Common myeloid progenitor, CD34-positive (primary cell): ENCODE data around the gene AASDHPPT.

Experiments
- CTCF ChIA-PET: fragments of 350-600 bp; sonication (Branson Sonifier 250); formaldehyde crosslinking; loops from one replicate; lab custom pipeline; 2021; ENCODE audit warnings: antibody characterized with exemption; lab: Charles Lee
- POLR2A ChIA-PET: fragments of 350-600 bp; sonication (Branson Sonifier 250); formaldehyde crosslinking; loops from one replicate; lab custom pipeline; 2021; ENCODE audit warnings: antibody characterized with exemption; lab: Charles Lee
- DNase-seq, 3 donors: peaks; one replicate each; pipeline versions ENCODE4 v3.0.0 to v3.0.0-alpha.2; 2013
- H3K27ac ChIP-seq, 2 experiments: 1 replicate in 1 of 2; 2 replicates in 1 of 2; pipeline ENCODE4 v1.7.0; 2013; ENCODE audit warnings: inconsistent platforms in 2 of 2, low read length in 2 of 2, mild to moderate bottlenecking in 2 of 2, low read depth in 1 of 2, moderate library complexity in 1 of 2; ENCODE audit not compliant: severe bottlenecking in 2 of 2, insufficient read depth in 1 of 2, poor library complexity in 1 of 2
- H3K27me3 ChIP-seq, 5 experiments: replicated peaks in 2 of 5; 1 replicate in 3 of 5; 2 replicates in 2 of 5; pipeline versions ENCODE4 v1.6.1 to v1.7.0; 2013; ENCODE audit warnings: low read length in 4 of 5, mild to moderate bottlenecking in 2 of 5, moderate library complexity in 2 of 5, inconsistent platforms in 1 of 5; ENCODE audit not compliant: insufficient read depth in 5 of 5, control insufficient read depth in 4 of 5
- H3K36me3 ChIP-seq, 4 experiments: 1 replicate in 2 of 4; 2 replicates in 2 of 4; pipeline versions ENCODE4 v1.6.1 to v1.7.0; 2013; ENCODE audit warnings: low read length in 3 of 4, control low read depth in 1 of 4, mild to moderate bottlenecking in 1 of 4; ENCODE audit not compliant: control insufficient read depth in 4 of 4, insufficient read depth in 4 of 4
- H3K4me1 ChIP-seq, 4 experiments: 1 replicate in 3 of 4; 2 replicates in 1 of 4; pipeline versions ENCODE4 v1.6.1 to v1.7.1; 2013; ENCODE audit warnings: low read length in 3 of 4, mild to moderate bottlenecking in 3 of 4, control low read depth in 1 of 4, inconsistent platforms in 1 of 4, moderate library complexity in 1 of 4; ENCODE audit not compliant: control insufficient read depth in 4 of 4, insufficient read depth in 4 of 4; ENCODE audit errors: control extremely low read depth in 1 of 4
- H3K4me3 ChIP-seq, 7 experiments: 1 replicate in 4 of 7; 2 replicates in 3 of 7; pipeline versions ENCODE4 v1.5.1 to v1.7.0; 2013; ENCODE audit warnings: mild to moderate bottlenecking in 7 of 7, low read length in 6 of 7, moderate library complexity in 6 of 7, inconsistent platforms in 2 of 7, low read depth in 2 of 7, control low read depth in 1 of 7; ENCODE audit not compliant: insufficient read depth in 4 of 7, control insufficient read depth in 1 of 7; ENCODE audit errors: extremely low read depth in 1 of 7
- H3K9me3 ChIP-seq, 5 experiments: 1 replicate in 4 of 5; 2 replicates in 1 of 5; pipeline versions ENCODE4 v1.6.1 to v1.7.1; 2013; ENCODE audit warnings: low read length in 4 of 5, mild to moderate bottlenecking in 2 of 5, inconsistent platforms in 1 of 5, low read depth in 1 of 5, moderate library complexity in 1 of 5; ENCODE audit not compliant: control insufficient read depth in 4 of 5, insufficient read depth in 2 of 5; ENCODE audit errors: control extremely low read depth in 1 of 5
- WGBS: methylation state at CpG from one replicate; pipeline ENCODE4 v1.1.5; 2013; ENCODE audit not compliant: insufficient coverage; 5-methylcytosine and 5-hydroxymethylcytosine counted together

AASDHPPT gene

DNA sequence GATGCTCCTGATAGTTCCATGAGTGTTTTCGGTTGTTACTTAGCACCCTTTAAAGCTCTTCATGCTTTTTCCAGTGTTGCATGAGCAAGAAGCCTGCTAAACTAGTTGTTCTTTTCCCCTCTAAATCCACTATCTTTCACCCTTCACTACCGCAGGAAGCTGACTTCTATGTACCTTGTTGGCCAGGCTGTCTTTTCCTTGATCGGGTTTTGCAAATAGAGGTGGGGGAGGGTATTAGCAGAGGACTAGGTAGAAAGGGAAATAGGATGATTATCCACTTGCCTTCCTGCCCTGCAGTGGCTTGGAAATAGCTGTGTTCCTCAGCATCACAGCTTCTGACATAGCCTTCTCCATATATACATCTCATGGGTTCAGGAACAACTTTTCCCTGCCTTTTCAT, 23.9 kb downstream of the AASDHPPT start:
- 100% methylated on average over 1 of the region's 3 CpGs for WGBS
- H3K36me3 ChIP-seq: peaks cover 0 to 21% (median 10%) of the 10 kb centered on the region in 4 experiments
- ChIA-PET POLR2A (no interaction called here), CTCF (interaction anchor here (0.7 kb wide), 1 partner anchor 10 kb away, joined by 3 read pairs; no protein-coding TSS in a partner anchor)
- no peak overlapping the region for H3K27ac ChIP-seq
- no peaks in the 10 kb centered on the region for H3K9me3 ChIP-seq
- H3K27me3 ChIP-seq: no peaks in the 10 kb centered on the region
- no peaks in the 10 kb centered on the region for H3K4me1 ChIP-seq
- no peak for DNase-seq
- H3K4me3 ChIP-seq: no peak overlapping the region

DNA sequence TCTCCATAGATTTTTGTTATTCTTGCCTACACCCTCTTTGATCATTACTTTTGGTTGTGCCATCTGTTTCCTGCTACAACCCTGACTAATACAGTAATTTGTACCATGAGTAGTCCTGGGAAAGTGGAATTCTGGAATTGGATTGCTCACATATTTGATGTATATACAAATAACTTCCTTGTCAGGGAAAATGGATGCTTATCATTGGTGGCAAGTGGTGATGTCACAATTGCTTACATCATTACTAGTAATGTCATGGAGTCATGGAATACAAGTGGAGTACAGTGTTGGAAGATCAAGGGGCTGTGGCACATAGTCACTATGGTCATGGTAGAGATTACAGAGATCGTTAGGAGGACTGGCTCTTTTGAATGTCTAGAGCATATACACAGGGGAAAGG, 24.4 kb downstream of the AASDHPPT start:
- DNase-seq: no peak
- Histone ChIP-seq H3K9me3 (no peaks in the 10 kb centered on the region), H3K4me1 (no peaks in the 10 kb centered on the region), H3K27ac (no peak overlapping the region), H3K4me3 (no peak overlapping the region), H3K36me3 (peaks cover 0 to 16% (median 8%) of the 10 kb centered on the region in 4 experiments), H3K27me3 (peaks cover 0 to 1% (median 0%) of the 10 kb centered on the region in 5 experiments)
- ChIA-PET POLR2A (no interaction called here), CTCF (interaction anchor here (0.7 kb wide), 1 partner anchor 9 kb away, joined by 3 read pairs; no protein-coding TSS in a partner anchor)
- 100% methylated on average over 1 of the region's 1 CpG for WGBS

DNA sequence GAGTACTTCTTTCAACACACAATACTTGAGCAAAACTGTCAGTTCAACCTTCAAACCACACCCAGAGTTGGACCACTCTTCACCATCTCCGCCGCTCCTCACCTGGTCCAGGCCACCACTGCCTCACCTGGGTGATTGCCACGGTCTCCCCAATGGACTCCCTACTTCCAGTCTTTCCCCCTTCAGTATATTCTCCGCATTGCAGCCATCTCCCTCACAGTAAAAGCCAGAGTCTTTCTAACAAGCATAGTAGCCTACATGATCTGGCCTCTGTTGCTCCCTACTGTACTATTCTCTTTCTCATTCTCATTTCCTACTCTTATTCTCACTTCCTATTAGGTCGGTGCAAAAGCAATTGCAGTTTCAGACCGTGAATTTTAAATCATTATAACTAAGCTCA, 28.5 kb downstream of the AASDHPPT start:
- no peaks in the 10 kb centered on the region for H3K9me3 ChIP-seq
- ChIA-PET POLR2A (no interaction called here), CTCF (no interaction called here)
- no peak for DNase-seq
- WGBS: 95% methylated on average over 5 of the region's 6 CpGs
- H3K27ac ChIP-seq: no peak overlapping the region
- H3K27me3 ChIP-seq: peaks cover 0 to 1% (median 0%) of the 10 kb centered on the region in 5 experiments
- no peaks in the 10 kb centered on the region for H3K36me3 ChIP-seq
- no peak overlapping the region for H3K4me3 ChIP-seq
- H3K4me1 ChIP-seq: no peaks in the 10 kb centered on the region

DNA sequence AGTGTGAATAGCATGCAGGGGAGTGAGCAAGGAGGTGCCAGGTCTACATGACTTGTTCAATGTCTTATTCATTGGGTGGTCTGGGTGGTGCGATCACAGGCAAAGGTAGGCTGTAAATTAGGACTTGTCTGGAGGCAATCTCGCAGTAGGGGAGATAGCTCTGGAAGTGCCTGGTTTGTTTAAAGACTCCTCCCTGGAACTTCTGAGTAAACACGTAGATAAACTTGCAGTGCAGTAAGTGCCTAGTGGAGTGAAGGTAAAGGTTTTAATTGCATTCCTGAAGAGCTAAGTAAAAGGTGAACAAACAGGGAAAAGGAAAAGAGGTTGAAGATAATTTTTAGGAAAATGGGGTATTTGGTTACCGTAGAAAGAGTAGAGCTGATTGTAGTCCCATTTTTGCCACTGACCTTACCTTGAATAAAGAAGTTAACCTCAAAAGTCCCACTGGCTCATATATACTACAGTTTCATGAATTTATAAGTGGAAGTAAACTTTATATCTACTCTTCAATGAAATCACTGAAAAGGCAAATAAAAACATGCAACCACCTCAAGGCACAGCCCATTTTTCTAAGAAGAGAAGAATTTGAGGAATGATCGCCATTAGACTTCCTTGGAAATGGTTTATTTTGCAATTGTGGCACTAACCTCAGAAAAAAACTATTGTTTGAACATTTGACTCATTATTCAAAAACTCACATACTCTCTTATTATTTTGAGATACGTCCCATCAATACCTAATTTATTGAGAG, 44.3 kb downstream of the AASDHPPT start:
- peaks cover 0 to 3% (median 0%) of the 10 kb centered on the region in 5 experiments for H3K9me3 ChIP-seq
- POLR2A ChIA-PET: no interaction called here
- H3K4me3 ChIP-seq: no peak overlapping the region
- DNase-seq: no peak
- CTCF ChIA-PET: no interaction called here
- H3K4me1 ChIP-seq: no peaks in the 10 kb centered on the region
- 60% methylated on average over 3 of the region's 6 CpGs for WGBS
- H3K27ac ChIP-seq: no peak overlapping the region
- H3K36me3 ChIP-seq: no peaks in the 10 kb centered on the region
- H3K27me3 ChIP-seq: peaks cover 0 to 3% (median 0%) of the 10 kb centered on the region in 5 experiments

DNA sequence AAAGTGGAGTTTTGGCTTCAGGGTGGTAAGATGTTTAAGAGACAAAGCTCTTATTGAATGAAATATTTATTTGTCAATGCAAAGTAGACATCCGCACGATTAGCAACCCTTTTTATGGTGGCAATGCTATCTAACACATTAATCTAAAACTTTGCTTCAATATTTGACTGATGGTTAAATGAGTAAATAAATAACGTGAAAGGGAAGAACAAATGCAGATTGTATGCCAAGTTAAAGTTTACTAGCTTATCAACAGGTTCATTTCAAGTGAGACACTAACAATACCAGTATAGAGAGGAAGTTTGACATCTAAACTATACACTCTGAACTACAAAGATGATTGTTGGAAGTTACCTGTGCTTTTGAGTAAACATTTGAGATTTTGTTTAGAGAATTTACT, 50.1 kb downstream of the AASDHPPT start:
- no peaks in the 10 kb centered on the region for H3K9me3 ChIP-seq
- WGBS: no CpG with 5 or more reads among the region's 3 CpGs
- H3K27me3 ChIP-seq: peaks cover 0 to 4% (median 0%) of the 10 kb centered on the region in 5 experiments
- ChIA-PET CTCF (interaction anchor here (0.7 kb wide), 1 partner anchor 9 kb away, joined by 3 read pairs; no protein-coding TSS in a partner anchor), POLR2A (no interaction called here)
- no peaks in the 10 kb centered on the region for H3K36me3 ChIP-seq
- H3K4me3 ChIP-seq: no peak overlapping the region
- H3K27ac ChIP-seq: no peak overlapping the region
- no peak for DNase-seq
- no peaks in the 10 kb centered on the region for H3K4me1 ChIP-seq

DNA sequence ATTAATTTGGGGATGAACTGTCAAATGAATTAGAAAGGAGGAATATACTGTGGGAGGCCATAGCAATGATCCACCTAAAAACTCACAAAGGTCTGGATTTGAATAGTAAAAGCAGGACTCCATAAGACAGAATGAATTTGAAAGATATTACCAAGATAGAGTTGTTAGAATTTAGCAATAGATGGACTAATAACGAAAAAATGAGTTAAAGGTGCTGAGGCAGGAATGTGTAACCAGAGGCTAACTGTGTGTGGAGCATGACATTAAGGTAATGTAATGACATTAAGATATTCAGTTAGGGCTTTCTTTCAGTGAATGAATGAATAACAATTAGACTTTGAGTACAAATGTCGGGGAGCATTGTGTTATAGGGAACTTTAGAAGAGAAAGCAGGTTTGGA, 51.3 kb downstream of the AASDHPPT start:
- CTCF ChIA-PET: interaction anchor here (0.6 to 0.9 kb wide), 2 partner anchors 24 to 552 kb away, joined by 3 read pairs; no protein-coding TSS in a partner anchor
- peaks cover 0 to 4% (median 0%) of the 10 kb centered on the region in 5 experiments for H3K27me3 ChIP-seq
- POLR2A ChIA-PET: interaction anchor here (0.6 kb wide), 1 partner anchor 197 kb away, joined by 3 read pairs; no protein-coding TSS in a partner anchor
- H3K36me3 ChIP-seq: no peaks in the 10 kb centered on the region
- H3K9me3 ChIP-seq: no peaks in the 10 kb centered on the region
- 95% methylated on average over 2 of the region's 2 CpGs for WGBS
- no peak overlapping the region for H3K4me3 ChIP-seq
- H3K4me1 ChIP-seq: no peaks in the 10 kb centered on the region
- no peak for DNase-seq
- no peak overlapping the region for H3K27ac ChIP-seq

DNA sequence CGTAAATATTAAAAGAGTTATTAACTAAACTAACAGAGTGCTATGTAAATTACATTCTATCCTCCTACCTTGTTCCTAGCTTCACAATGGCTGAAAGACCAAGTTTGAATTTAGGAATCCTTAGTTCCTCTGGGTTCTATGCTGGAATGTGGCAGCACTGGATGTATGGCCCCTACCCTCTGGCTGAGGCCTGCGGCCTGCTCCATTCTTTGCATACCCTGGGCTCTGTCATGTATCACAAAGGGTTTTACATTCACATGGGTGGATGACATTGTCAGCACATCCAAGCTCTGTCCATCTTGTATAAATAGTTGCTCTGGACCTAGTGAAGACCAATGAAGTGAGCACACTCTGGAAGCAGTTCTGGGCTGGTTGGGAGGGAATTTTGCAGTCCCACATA, 54.5 kb downstream of the AASDHPPT start:
- Histone ChIP-seq H3K27ac (no peak overlapping the region), H3K36me3 (no peaks in the 10 kb centered on the region), H3K27me3 (peaks cover 0 to 4% (median 0%) of the 10 kb centered on the region in 5 experiments), H3K9me3 (no peaks in the 10 kb centered on the region), H3K4me3 (no peak overlapping the region), H3K4me1 (no peaks in the 10 kb centered on the region)
- WGBS: 100% methylated on average over 2 of the region's 2 CpGs
- ChIA-PET POLR2A (no interaction called here), CTCF (no interaction called here)
- DNase-seq: no peak
